Measurements from ENCODE around the gene CEP43. TPM values are rescaled to one million over a fixed set of nuclear protein-coding genes. Genes with fewer than 3 reads are reported as not detected.
A peak's percentile ranks its signal among the peaks of the same experiment; 100 is the strongest.

Gene CEP43
- total and polyA plus RNA-seq, 10 of the 15 experiments (the other 5 are each of a cell fraction or from before 2014, with no cell fraction given), result 7.7 to 49.9 (median 24.6) TPM

GRCh38 chr6:166999145-166999883 lies at the start of gene CEP43 (continued):
- TF ChIP-seq ZBTB11 (CRISPR knock-in tag; IDR thresholded peaks at IDR 0.05) (no peak), SREBF1 (IDR thresholded peaks at IDR 0.05; ENCODE audit: low read length) (no peak), SMARCA5 (IDR thresholded peaks at IDR 0.05) (peak; percentile 81; the same call in 1 of the 2 replicates), KLF5 (IDR thresholded peaks at IDR 0.05; ENCODE audit: partially characterized antibody) (peak; percentile 32), RELB (IDR thresholded peaks at IDR 0.05; ENCODE audit: low read depth) (no peak)
